DOHH2 (cell line): Measurements from ENCODE around the gene SPINT1.

Experiments used
- H3F3A ChIP-seq: fragments of 200-600 bp; sonication (generic), shearing (Covaris generic); 2 replicates; pipeline ENCODE4 v1.6.0; 2016; ENCODE audit warnings: antibody characterized with exemption, mild to moderate bottlenecking; ENCODE audit not compliant: control insufficient read depth, insufficient read depth
- H3K27ac ChIP-seq: fragments of 200-600 bp; sonication (generic); 2 replicates; pipeline ENCODE4 v1.5.1; 2014; ENCODE audit warnings: low read depth, mild to moderate bottlenecking, low read length, moderate library complexity
- H3K27me3 ChIP-seq: fragments of 200-600 bp; sonication (generic); 2 replicates; pipeline ENCODE4 v1.6.1; 2014; ENCODE audit warnings: mild to moderate bottlenecking, low read length, mixed read lengths; ENCODE audit not compliant: control insufficient read depth
- H3K36me3 ChIP-seq: fragments of 200-600 bp; sonication (generic); 2 replicates; pipeline ENCODE4 v1.6.1; 2014; ENCODE audit warnings: mild to moderate bottlenecking, low read length, moderate library complexity, mixed read lengths; ENCODE audit not compliant: control insufficient read depth
- H3K4me1 ChIP-seq: fragments of 200-600 bp; sonication (generic); 2 replicates; pipeline ENCODE4 v1.6.1; 2014; ENCODE audit warnings: mild to moderate bottlenecking, low read length, mixed read lengths; ENCODE audit not compliant: control insufficient read depth
- H3K4me2 ChIP-seq: fragments of 200-600 bp; sonication (generic); 2 replicates; pipeline ENCODE4 v1.6.0; 2014; ENCODE audit warnings: mild to moderate bottlenecking, low read length, moderate library complexity
- H3K4me3 ChIP-seq: fragments of 200-600 bp; sonication (generic); 2 replicates; pipeline ENCODE4 v1.5.1; 2014; ENCODE audit warnings: mild to moderate bottlenecking, low read length, mixed read lengths
- H3K79me2 ChIP-seq: fragments of 200-600 bp; sonication (generic); 2 replicates; pipeline ENCODE4 v1.6.1; 2014; ENCODE audit warnings: mild to moderate bottlenecking, low read length, mixed read lengths; ENCODE audit not compliant: control insufficient read depth
- H3K9me2 ChIP-seq: fragments of 200-600 bp; sonication (generic); replicated peaks from 2 replicates; pipeline ENCODE4 v1.6.1; 2014; ENCODE audit warnings: mild to moderate bottlenecking, low read length, mixed read lengths; ENCODE audit not compliant: control insufficient read depth
- H3K9me3 ChIP-seq: fragments of 200-600 bp; sonication (generic); 2 replicates; pipeline ENCODE4 v1.6.1; 2014; ENCODE audit warnings: antibody characterized with exemption, low read length, mixed read lengths; ENCODE audit not compliant: control insufficient read depth, insufficient read depth
- H4K20me1 ChIP-seq: fragments of 200-600 bp; sonication (generic); 2 replicates; pipeline ENCODE4 v1.6.0; 2014; ENCODE audit warnings: low read depth, mild to moderate bottlenecking, antibody characterized with exemption, low read length, moderate library complexity; ENCODE audit not compliant: control insufficient read depth, insufficient read depth
- CTCF ChIP-seq: fragments of 200-600 bp; sonication (generic); IDR thresholded peaks from one replicate; pipeline ENCODE4 v1.5.1; 2014; ENCODE audit warnings: antibody characterized with exemption, mild to moderate bottlenecking, low read depth, low read length; ENCODE audit not compliant: poor library complexity, severe bottlenecking
- EZH2phosphoT487 ChIP-seq: fragments of 200-600 bp; sonication (generic); IDR thresholded peaks from 2 replicates; pipeline ENCODE4 v1.6.1; 2017; ENCODE audit warnings: borderline replicate concordance, mild to moderate bottlenecking, antibody characterized with exemption, low read length, moderate library complexity, mixed read lengths

SPINT1 gene

DNA sequence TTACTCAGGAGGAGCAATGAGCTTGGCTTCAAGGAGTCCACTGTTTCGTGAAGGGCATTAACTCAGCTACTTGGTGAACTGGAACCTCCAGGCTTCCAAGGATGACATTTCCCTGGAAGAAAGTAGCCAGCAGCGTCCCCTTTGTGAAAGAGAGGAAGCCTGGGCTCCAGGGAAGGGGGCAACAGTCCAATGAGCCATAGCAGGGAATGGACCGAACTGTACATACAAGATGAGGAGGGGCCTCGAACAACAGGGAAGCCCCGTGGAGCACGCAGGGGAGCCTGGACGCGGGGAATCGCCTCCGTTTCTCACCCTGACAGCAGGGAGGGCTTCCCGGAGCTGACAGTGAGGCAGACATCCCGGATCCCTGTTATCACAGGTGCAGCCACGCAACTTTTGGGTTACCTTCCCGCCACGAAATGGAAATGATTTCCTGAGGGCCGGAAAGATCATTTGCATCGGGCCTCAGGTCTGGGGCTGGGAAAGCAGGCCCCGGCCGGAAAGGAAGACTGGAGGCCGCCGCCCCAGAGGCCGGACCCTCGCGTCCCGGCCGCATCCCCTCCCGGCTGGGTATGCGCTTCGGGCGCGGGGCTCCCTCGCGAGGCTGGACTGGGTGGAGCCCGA, 475 bp upstream of the SPINT1 start:
- H3K4me3 ChIP-seq: peak overlapping the region; percentile 79

GRCh38 chr15:40844696-40845030, 815 bp downstream of the SPINT1 start:
- no peak for TF ChIP-seq EZH2phosphoT487
- no peak for TF ChIP-seq CTCF
- Histone ChIP-seq H3K4me1 (peaks cover 47% of the 10 kb centered on the region), H3K4me2 (peak overlapping the region; percentile 71), H3F3A (peaks cover 3% of the 10 kb centered on the region), H3K27ac (no peak overlapping the region), H4K20me1 (no peaks in the 10 kb centered on the region), H3K79me2 (peaks cover 4% of the 10 kb centered on the region; the same call in 1 of the 2 replicates), H3K9me2 (no peaks in the 10 kb centered on the region), H3K27me3 (peaks cover 11% of the 10 kb centered on the region), H3K4me3 (peak overlapping the region; percentile 79), H3K36me3 (no peaks in the 10 kb centered on the region), H3K9me3 (no peaks in the 10 kb centered on the region)

More for the DNA sequence above, 475 bp upstream of the SPINT1 start:
- TF ChIP-seq EZH2phosphoT487 (0 out of 2 replicates have a peak, but pooled peaks have one; percentile 33), CTCF (no peak)
- Histone ChIP-seq H3K36me3 (no peaks in the 10 kb centered on the region), H4K20me1 (no peaks in the 10 kb centered on the region), H3K4me2 (peak overlapping the region; percentile 71), H3K27ac (no peak overlapping the region), H3K9me3 (no peaks in the 10 kb centered on the region), H3K79me2 (peaks cover 4% of the 10 kb centered on the region; the same call in 1 of the 2 replicates), H3F3A (peaks cover 3% of the 10 kb centered on the region), H3K9me2 (no peaks in the 10 kb centered on the region), H3K27me3 (peaks cover 11% of the 10 kb centered on the region), H3K4me1 (peaks cover 47% of the 10 kb centered on the region)

DNA sequence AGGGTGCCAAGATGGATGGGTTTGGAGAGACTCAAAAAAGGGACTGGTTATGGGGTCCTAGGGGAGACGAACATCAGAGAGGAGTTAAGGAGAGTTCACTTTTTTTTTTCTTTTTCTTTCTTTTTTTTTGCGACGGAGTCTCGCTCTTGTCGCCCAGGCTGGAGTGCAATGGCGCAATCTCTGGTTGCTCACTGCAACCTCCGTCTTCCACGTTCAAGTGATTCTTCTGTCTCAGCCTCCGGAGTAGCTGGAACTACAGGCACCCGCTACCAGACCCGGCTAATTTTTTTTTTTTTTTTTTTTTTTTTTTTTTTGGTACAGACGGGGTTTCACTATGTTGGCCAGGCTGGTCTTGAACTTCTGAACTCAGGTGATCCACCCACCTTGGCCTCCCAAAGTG, 1.2 kb downstream of the SPINT1 start:
- peaks cover 11% of the 10 kb centered on the region for H3K27me3 ChIP-seq
- H3K4me3 ChIP-seq: peak overlapping the region; percentile 79
- H3K79me2 ChIP-seq: peaks cover 4% of the 10 kb centered on the region; the same call in 1 of the 2 replicates
- TF ChIP-seq CTCF (no peak), EZH2phosphoT487 (no peak)
- H3K36me3 ChIP-seq: no peaks in the 10 kb centered on the region
- no peaks in the 10 kb centered on the region for H4K20me1 ChIP-seq
- H3K27ac ChIP-seq: no peak overlapping the region
- H3K4me1 ChIP-seq: peaks cover 47% of the 10 kb centered on the region
- H3K9me2 ChIP-seq: no peaks in the 10 kb centered on the region
- H3K4me2 ChIP-seq: peak overlapping the region; percentile 71
- H3F3A ChIP-seq: peaks cover 3% of the 10 kb centered on the region
- no peaks in the 10 kb centered on the region for H3K9me3 ChIP-seq
